Esophagus squamous epithelium (tissue), 4 donors: ENCODE results near the gene TTC31.

Experiments
- POLR2A ChIP-seq, 4 donors: fragments of 450-650 bp; IDR thresholded peaks; one replicate each; pipeline ENCODE4 v1.6.1; 2017; ENCODE audit warnings: antibody characterized with exemption in 4 of 4, mild to moderate bottlenecking in 4 of 4, moderate library complexity in 3 of 4
- TF ChIP-seq, protein P1 (sequence below), 6 experiments: fragments of 450-650 bp in 4 of 6; fragments of 200-600 bp in 2 of 6; sonication (generic) in 2 of 6; IDR thresholded peaks; one replicate each; pipeline ENCODE4 v1.5.1; 2016 to 2019; ENCODE audit warnings: antibody characterized with exemption in 6 of 6, mild to moderate bottlenecking in 4 of 6, moderate library complexity in 4 of 6

DNA sequence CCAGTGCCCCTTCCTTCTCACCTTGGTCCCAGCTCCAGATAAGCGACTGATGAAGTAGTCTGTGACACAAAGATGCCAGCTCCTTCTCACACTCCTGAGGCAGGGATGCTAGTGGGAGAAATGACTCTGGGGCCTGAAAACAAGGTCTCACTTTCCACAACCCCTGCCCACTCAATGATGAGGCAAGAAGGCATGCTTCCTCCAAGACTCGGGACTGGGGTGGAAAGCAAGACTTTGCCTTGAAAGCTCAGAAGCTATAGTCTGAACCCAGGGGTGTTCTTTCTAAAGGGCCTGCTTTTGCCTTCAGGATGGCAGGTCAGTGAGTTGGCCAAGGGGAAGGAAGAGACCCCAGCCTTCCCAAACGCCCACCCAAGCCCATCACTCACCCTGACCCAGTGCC, 1.4 kb upstream of the TTC31 start:
- TF ChIP-seq, protein P1, sequence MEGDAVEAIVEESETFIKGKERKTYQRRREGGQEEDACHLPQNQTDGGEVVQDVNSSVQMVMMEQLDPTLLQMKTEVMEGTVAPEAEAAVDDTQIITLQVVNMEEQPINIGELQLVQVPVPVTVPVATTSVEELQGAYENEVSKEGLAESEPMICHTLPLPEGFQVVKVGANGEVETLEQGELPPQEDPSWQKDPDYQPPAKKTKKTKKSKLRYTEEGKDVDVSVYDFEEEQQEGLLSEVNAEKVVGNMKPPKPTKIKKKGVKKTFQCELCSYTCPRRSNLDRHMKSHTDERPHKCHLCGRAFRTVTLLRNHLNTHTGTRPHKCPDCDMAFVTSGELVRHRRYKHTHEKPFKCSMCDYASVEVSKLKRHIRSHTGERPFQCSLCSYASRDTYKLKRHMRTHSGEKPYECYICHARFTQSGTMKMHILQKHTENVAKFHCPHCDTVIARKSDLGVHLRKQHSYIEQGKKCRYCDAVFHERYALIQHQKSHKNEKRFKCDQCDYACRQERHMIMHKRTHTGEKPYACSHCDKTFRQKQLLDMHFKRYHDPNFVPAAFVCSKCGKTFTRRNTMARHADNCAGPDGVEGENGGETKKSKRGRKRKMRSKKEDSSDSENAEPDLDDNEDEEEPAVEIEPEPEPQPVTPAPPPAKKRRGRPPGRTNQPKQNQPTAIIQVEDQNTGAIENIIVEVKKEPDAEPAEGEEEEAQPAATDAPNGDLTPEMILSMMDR (IDR thresholded peaks at IDR 0.05): no peak
- TF ChIP-seq POLR2A (IDR thresholded peaks at IDR 0.05): no peak
